GM21390 (cell line): ENCODE measurements around the gene GOSR2.
"Not testable (repeated sequence)": the region's sequence is repeated elsewhere in the genome, so short reads cannot be mapped to it uniquely, and the experiment has no call there.

ENCODE experiments used
- ATAC-seq: cut with Tn5 transposase; IDR thresholded peaks from one replicate; pipeline ENCODE4 v1.9.1; 2021; ENCODE audit not compliant: unreplicated experiment

The GOSR2 gene

GRCh38 chr17:46892192-46892703 lies 30.7 kb upstream of the GOSR2 start:
- no peak for ATAC-seq

- ATAC-seq, result no peak
Measured at GRCh38 chr17:46894024-46894423, 28.9 kb upstream of the GOSR2 start.

- ATAC-seq, result no peak
Measured at GRCh38 chr17:46894476-46895151, 28.3 kb upstream of the GOSR2 start.

GRCh38 chr17:46895171-46895570 lies 27.8 kb upstream of the GOSR2 start:
- no peak for ATAC-seq

- no peak for ATAC-seq
Measured at GRCh38 chr17:46896991-46897390, 26.0 kb upstream of the GOSR2 start.

GRCh38 chr17:46898364-46898763 lies 24.6 kb upstream of the GOSR2 start:
- no peak for ATAC-seq

GRCh38 chr17:46898860-46899259 lies 24.1 kb upstream of the GOSR2 start:
- ATAC-seq, result no peak

GRCh38 chr17:46901291-46901690 lies 21.7 kb upstream of the GOSR2 start:
- no peak for ATAC-seq

- ATAC-seq, result no peak
Measured at GRCh38 chr17:46903762-46904672, 18.9 kb upstream of the GOSR2 start.

GRCh38 chr17:46908068-46908737 lies 14.8 kb upstream of the GOSR2 start:
- no peak for ATAC-seq

GRCh38 chr17:46910179-46910927 lies 12.6 kb upstream of the GOSR2 start:
- no peak for ATAC-seq

GRCh38 chr17:46911311-46911710 lies 11.6 kb upstream of the GOSR2 start:
- no peak for ATAC-seq

- ATAC-seq, result no peak
Measured at GRCh38 chr17:46915596-46915995, 7.4 kb upstream of the GOSR2 start.

- no peak for ATAC-seq
Measured at GRCh38 chr17:46916211-46916610, 6.7 kb upstream of the GOSR2 start.

GRCh38 chr17:46916623-46917022 lies 6.3 kb upstream of the GOSR2 start:
- ATAC-seq, result no peak

GRCh38 chr17:46917041-46917440 lies 5.9 kb upstream of the GOSR2 start:
- ATAC-seq, result no peak

- ATAC-seq, result no peak
Measured at GRCh38 chr17:46917516-46917915, 5.4 kb upstream of the GOSR2 start.

- not testable (repeated sequence) for ATAC-seq
Measured at GRCh38 chr17:46921962-46922361, 998 bp upstream of the GOSR2 start.

GRCh38 chr17:46922487-46922803 lies 515 bp upstream of the GOSR2 start:
- ATAC-seq, result no peak

GRCh38 chr17:46925185-46925868 lies 2.4 kb downstream of the GOSR2 start:
- no peak for ATAC-seq
